ENCODE measurements around the gene LLCFC1.

Gene LLCFC1

GRCh38 chr7:142932386-142933091 lies 6.7 kb upstream of the LLCFC1 start:
- TF ChIP-seq CTCF (conservative IDR thresholded peaks at IDR 0.05; ENCODE audit: low read depth, low read length), result no peak

GRCh38 chr7:142933092-142933475 lies 6.2 kb upstream of the LLCFC1 start:
- no peaks in the 10 kb centered on the region for H3K79me2 ChIP-seq (ENCODE audit: insufficient read depth, low read depth)
- H3K4me1 ChIP-seq (ENCODE audit: low read depth, poor library complexity, severe bottlenecking), result no peaks in the 10 kb centered on the region
- H3K4me3 ChIP-seq (IDR thresholded peaks at IDR 0.05; ENCODE audit: insufficient read depth, low read depth, low read length), result no peak overlapping the region
- H3K27ac ChIP-seq, result no peak overlapping the region
- H4K20me1 ChIP-seq (ENCODE audit: insufficient read depth), result no peaks in the 10 kb centered on the region
- H3K36me3 ChIP-seq (ENCODE audit: insufficient read depth), result no peaks in the 10 kb centered on the region
- H3K4me2 ChIP-seq, result no peak overlapping the region
- no peak for TF ChIP-seq CTCF (conservative IDR thresholded peaks at IDR 0.05; ENCODE audit: low read depth, low read length)
- H3K27me3 ChIP-seq (ENCODE audit: insufficient read depth, low read depth), result no peaks in the 10 kb centered on the region
- no peak overlapping the region for H3K9ac ChIP-seq
- no peak overlapping the region for H2AFZ ChIP-seq (ENCODE audit: low read depth)

More at GRCh38 chr7:142932386-142933091, 6.7 kb upstream of the LLCFC1 start:
- H3K36me3 ChIP-seq (ENCODE audit: insufficient read depth), result no peaks in the 10 kb centered on the region
- H3K4me2 ChIP-seq, result no peak overlapping the region
- no peaks in the 10 kb centered on the region for H3K79me2 ChIP-seq (ENCODE audit: insufficient read depth, low read depth)
- H3K27me3 ChIP-seq (ENCODE audit: insufficient read depth, low read depth), result no peaks in the 10 kb centered on the region
- no peak overlapping the region for H2AFZ ChIP-seq (ENCODE audit: low read depth)
- no peaks in the 10 kb centered on the region for H4K20me1 ChIP-seq (ENCODE audit: insufficient read depth)
- no peak overlapping the region for H3K27ac ChIP-seq
- no peaks in the 10 kb centered on the region for H3K4me1 ChIP-seq (ENCODE audit: low read depth, poor library complexity, severe bottlenecking)
- no peak overlapping the region for H3K9ac ChIP-seq
- no peak overlapping the region for H3K4me3 ChIP-seq (IDR thresholded peaks at IDR 0.05; ENCODE audit: insufficient read depth, low read depth, low read length)

- H3K4me1 ChIP-seq (ENCODE audit: low read depth, poor library complexity, severe bottlenecking), result no peaks in the 10 kb centered on the region
- no peak within 1 kb of the TSS for H3K4me2 ChIP-seq
- no peak for TF ChIP-seq CTCF (conservative IDR thresholded peaks at IDR 0.05; ENCODE audit: low read depth, low read length)
- no peaks in the 10 kb centered on the region for H4K20me1 ChIP-seq (ENCODE audit: insufficient read depth)
- H2AFZ ChIP-seq (ENCODE audit: low read depth), result no peak within 1 kb of the TSS
- no peak within 1 kb of the TSS for H3K4me3 ChIP-seq (IDR thresholded peaks at IDR 0.05; ENCODE audit: insufficient read depth, low read depth, low read length)
- H3K9ac ChIP-seq, result no peak within 1 kb of the TSS
- no peaks in the 10 kb centered on the region for H3K79me2 ChIP-seq (ENCODE audit: insufficient read depth, low read depth)
- H3K36me3 ChIP-seq (ENCODE audit: insufficient read depth), result no peaks in the 10 kb centered on the region
- no peaks in the 10 kb centered on the region for H3K27me3 ChIP-seq (ENCODE audit: insufficient read depth, low read depth)
- no peak within 1 kb of the TSS for H3K27ac ChIP-seq
These were observed 5.7 kb upstream of the LLCFC1 start, which contains the start of gene TRPV5 for GRCh38 chr7:142933624-142934023. Gene TRPV5, minus strand, starts transcription at chr7:142933746. Its CDS starts 287 bp downstream, at chr7:142933459.

- no peak for TF ChIP-seq CTCF (conservative IDR thresholded peaks at IDR 0.05; ENCODE audit: low read depth, low read length)
- H3K9ac ChIP-seq, result no peak overlapping the region
- H3K27me3 ChIP-seq (ENCODE audit: insufficient read depth, low read depth), result no peaks in the 10 kb centered on the region
- H3K4me3 ChIP-seq (IDR thresholded peaks at IDR 0.05; ENCODE audit: insufficient read depth, low read depth, low read length), result no peak overlapping the region
- H3K4me1 ChIP-seq (ENCODE audit: low read depth, poor library complexity, severe bottlenecking), result no peaks in the 10 kb centered on the region
- no peak overlapping the region for H3K4me2 ChIP-seq
- H3K27ac ChIP-seq, result no peak overlapping the region
- H4K20me1 ChIP-seq (ENCODE audit: insufficient read depth), result no peaks in the 10 kb centered on the region
- H3K36me3 ChIP-seq (ENCODE audit: insufficient read depth), result no peaks in the 10 kb centered on the region
- no peak overlapping the region for H2AFZ ChIP-seq (ENCODE audit: low read depth)
- H3K79me2 ChIP-seq (ENCODE audit: insufficient read depth, low read depth), result no peaks in the 10 kb centered on the region
These were observed 5.2 kb upstream of the LLCFC1 start for GRCh38 chr7:142934056-142934455.
